Measurements from ENCODE around the gene HAUS3. TPM values are rescaled to one million over a fixed set of nuclear protein-coding genes. Genes with fewer than 3 reads are reported as not detected.

HAUS3 gene
- polyA plus RNA-seq, 1 donor (not counting 4 experiments of a cell fraction or from before 2014, with no cell fraction given): 11.1 TPM

GRCh38 chr4:2287594-2287915 is 45.6 kb upstream of the HAUS3 start:
- Histone ChIP-seq H2AFZ (ENCODE audit: control insufficient read depth, low read length) (no peak overlapping the region), H3K27me3 (ENCODE audit: control insufficient read depth, extremely low read depth, insufficient read depth, low read length) (peaks cover 9% of the 10 kb centered on the region), H3K36me3 (ENCODE audit: control insufficient read depth in 2 of 2, extremely low read depth in 1 of 2, insufficient read depth in 2 of 2, low read length in 2 of 2) (no peaks in the 10 kb centered on the region), H3K4me2 (ENCODE audit: control insufficient read depth, extremely low read depth, insufficient read depth, low read depth, low read length) (no peak overlapping the region), H3K27ac (ENCODE audit: control insufficient read depth, insufficient read depth, low read length) (no peak overlapping the region), H3K4me3 (ENCODE audit: control insufficient read depth in 2 of 3, extremely low read depth in 1 of 3, insufficient read depth in 2 of 3, low read depth in 1 of 3, low read length in 3 of 3) (no peak overlapping the region), H3K79me2 (ENCODE audit: control insufficient read depth, insufficient read depth, low read length) (no peaks in the 10 kb centered on the region), H3K9ac (ENCODE audit: control insufficient read depth, extremely low read depth, insufficient read depth, low read length) (no peak overlapping the region), H3K4me1 (ENCODE audit: control insufficient read depth, extremely low read depth, insufficient read depth, low read length) (peaks cover 7% of the 10 kb centered on the region), H3K9me3 (ENCODE audit: control insufficient read depth, low read depth, low read length) (no peaks in the 10 kb centered on the region), H3K9me1 (ENCODE audit: control insufficient read depth, extremely low read depth, insufficient read depth, low read length) (no peaks in the 10 kb centered on the region), H4K20me1 (ENCODE audit: control insufficient read depth, extremely low read depth, insufficient read depth, low read length) (no peaks in the 10 kb centered on the region)
- TF ChIP-seq EZH2 (IDR thresholded peaks at IDR 0.05; ENCODE audit: low read length): no peak
- no peak for TF ChIP-seq CTCF (optimal IDR thresholded peaks at IDR 0.05 in 1 of 3, IDR thresholded peaks at IDR 0.05 in 1 of 3, conservative IDR thresholded peaks at IDR 0.05 in 1 of 3; ENCODE audit: extremely low read depth in 1 of 3, insufficient read depth in 2 of 3, low read length in 3 of 3)
- FAIRE-seq (no peak), DNase-seq (ENCODE audit: low read depth, low spot score) (no peak)
- dilution Hi-C loops (cut with MboI; ENCODE audit: extremely low pct_ligation_motif_present, low sequenced_read_pairs): no loop called here

GRCh38 chr4:2286904-2287593 is 45.1 kb upstream of the HAUS3 start:
- Histone ChIP-seq H3K9me3 (ENCODE audit: control insufficient read depth, low read depth, low read length) (no peaks in the 10 kb centered on the region), H3K4me3 (ENCODE audit: control insufficient read depth in 2 of 3, extremely low read depth in 1 of 3, insufficient read depth in 2 of 3, low read depth in 1 of 3, low read length in 3 of 3) (no peak overlapping the region), H4K20me1 (ENCODE audit: control insufficient read depth, extremely low read depth, insufficient read depth, low read length) (no peaks in the 10 kb centered on the region), H3K9ac (ENCODE audit: control insufficient read depth, extremely low read depth, insufficient read depth, low read length) (no peak overlapping the region), H3K27me3 (ENCODE audit: control insufficient read depth, extremely low read depth, insufficient read depth, low read length) (peaks cover 6% of the 10 kb centered on the region), H3K4me2 (ENCODE audit: control insufficient read depth, extremely low read depth, insufficient read depth, low read depth, low read length) (no peak overlapping the region), H3K36me3 (ENCODE audit: control insufficient read depth in 2 of 2, extremely low read depth in 1 of 2, insufficient read depth in 2 of 2, low read length in 2 of 2) (no peaks in the 10 kb centered on the region), H3K9me1 (ENCODE audit: control insufficient read depth, extremely low read depth, insufficient read depth, low read length) (no peaks in the 10 kb centered on the region), H3K27ac (ENCODE audit: control insufficient read depth, insufficient read depth, low read length) (no peak overlapping the region), H2AFZ (ENCODE audit: control insufficient read depth, low read length) (no peak overlapping the region), H3K4me1 (ENCODE audit: control insufficient read depth, extremely low read depth, insufficient read depth, low read length) (peaks cover 7% of the 10 kb centered on the region), H3K79me2 (ENCODE audit: control insufficient read depth, insufficient read depth, low read length) (no peaks in the 10 kb centered on the region)
- dilution Hi-C loops (cut with MboI; ENCODE audit: extremely low pct_ligation_motif_present, low sequenced_read_pairs): no loop called here
- DNase-seq (ENCODE audit: low read depth, low spot score) (no peak), FAIRE-seq (no peak)
- no peak for TF ChIP-seq EZH2 (IDR thresholded peaks at IDR 0.05; ENCODE audit: low read length)
- TF ChIP-seq CTCF (optimal IDR thresholded peaks at IDR 0.05 in 1 of 3, IDR thresholded peaks at IDR 0.05 in 1 of 3, conservative IDR thresholded peaks at IDR 0.05 in 1 of 3; ENCODE audit: extremely low read depth in 1 of 3, insufficient read depth in 2 of 3, low read length in 3 of 3): no peak
